Activated CD4-positive, alpha-beta T cell treated with anti-CD3 and anti-CD28 coated beads for 36 hours (primary cell): ENCODE data around the gene LRRC8D. TPM values are rescaled to one million over a fixed set of nuclear protein-coding genes. Genes with fewer than 3 reads are reported as not detected.
"Not testable (repeated sequence)": the region's sequence is repeated elsewhere in the genome, so short reads cannot be mapped to it uniquely, and the experiment has no call there.

Experiments used
- ATAC-seq: fragments of 200-7000 bp; cut with Tn5 transposase; one replicate; pipeline ENCODE4 v1.10.0; 2021; ENCODE audit warnings: mild to moderate bottlenecking, moderate library complexity
- CTCF ChIA-PET: fragments of 350-600 bp; sonication (Branson Sonifier 250); formaldehyde crosslinking; loops from one replicate; lab custom pipeline; 2021; ENCODE audit warnings: antibody characterized with exemption; lab: Charles Lee
- POLR2A ChIA-PET: fragments of 350-600 bp; sonication (Branson Sonifier 250); formaldehyde crosslinking; loops from one replicate; lab custom pipeline; 2021; ENCODE audit warnings: antibody characterized with exemption, inconsistent platforms; lab: Charles Lee
- DNase-seq: peaks from one replicate; pipeline ENCODE4 v3.0.0-alpha.2; 2020
- H3K27ac Mint-ChIP-seq: one replicate; pipeline ENCODE4 v1.8.0; 2021; ENCODE audit warnings: mixed read lengths
- H3K27me3 Mint-ChIP-seq: one replicate; pipeline ENCODE4 v1.8.0; 2021; ENCODE audit warnings: mixed read lengths
- H3K36me3 Mint-ChIP-seq: one replicate; pipeline ENCODE4 v1.8.0; 2021; ENCODE audit warnings: low read depth, mixed read lengths
- H3K4me1 Mint-ChIP-seq: one replicate; pipeline ENCODE4 v1.8.0; 2021; ENCODE audit warnings: mixed read lengths
- H3K4me3 Mint-ChIP-seq: one replicate; pipeline ENCODE4 v1.8.0; 2021; ENCODE audit warnings: mild to moderate bottlenecking, moderate library complexity, mixed read lengths
- H3K9me3 Mint-ChIP-seq: one replicate; pipeline ENCODE4 v1.8.0; 2021; ENCODE audit warnings: low read depth, mixed read lengths
- intact Hi-C, 2 experiments: fragments of 100-400 bp; cut with DNase I in 1 of 2; cut with micrococcal nuclease in 1 of 2; formaldehyde crosslinking; loops; one replicate each; pipeline versions ENCODE4 v1.14.2 to v1.15.1; 2022 to 2024; cut with DNase I, micrococcal nuclease
- total RNA-seq, 2 experiments: library from RNA; stranded (reverse); gene quantifications; one replicate each; pipeline ENCODE4 v1.2.3, GENCODE V29; 2021

LRRC8D gene
- total RNA-seq: 10 to 100 TPM; 24.3 to 30.0 TPM

GRCh38 chr1:89820422-89821321, at the start of gene LRRC8D:
LRRC8D (plus strand) TSS chr1:89821032; CDS start chr1:89933069, 112,037 bp downstream.
- Mint-ChIP-seq H3K27ac (peak within 1 kb of the TSS; percentile 69), H3K4me1 (peaks cover 34% of the 10 kb centered on the region), H3K27me3 (no peaks in the 10 kb centered on the region), H3K36me3 (peaks cover 6% of the 10 kb centered on the region), H3K4me3 (peak within 1 kb of the TSS; percentile 82), H3K9me3 (no peaks in the 10 kb centered on the region)
- ChIA-PET POLR2A (interaction anchor here (0.8 to 1.1 kb wide), 2 partner anchors 23 to 913 kb away, joined by 3 to 5 read pairs; no protein-coding TSS in a partner anchor), CTCF (interaction anchor here (0.7 to 2.1 kb wide), 6 partner anchors 15 to 186 kb away, joined by 3 to 12 read pairs (median 3); no protein-coding TSS in a partner anchor)
- ATAC-seq (peak; percentile 84), DNase-seq (peak; percentile 83)
- intact Hi-C loops: loop anchor here (1.0 to 5.0 kb wide), 6 partner anchors 23 to 187 kb away; partner anchors contain the start of genes ZNF326 (in 2 of the 2) and LRRC8C (in 1 of the 2)

- ATAC-seq (no peak), DNase-seq (no peak)
- ChIA-PET POLR2A (no interaction called here), CTCF (interaction anchor here (0.6 to 6.3 kb wide), 5 partner anchors 9 to 729 kb away, joined by 3 to 30 read pairs (median 3); no protein-coding TSS in a partner anchor)
- intact Hi-C loops: no loop called here
- H3K9me3 Mint-ChIP-seq: no peaks in the 10 kb centered on the region
- no peak overlapping the region for H3K4me3 Mint-ChIP-seq
- H3K27me3 Mint-ChIP-seq: no peaks in the 10 kb centered on the region
- peaks cover 8% of the 10 kb centered on the region for H3K4me1 Mint-ChIP-seq
- no peaks in the 10 kb centered on the region for H3K36me3 Mint-ChIP-seq
- no peak overlapping the region for H3K27ac Mint-ChIP-seq
These were observed 48.8 kb upstream of the LRRC8D start for GRCh38 chr1:89771991-89772560.

DNA sequence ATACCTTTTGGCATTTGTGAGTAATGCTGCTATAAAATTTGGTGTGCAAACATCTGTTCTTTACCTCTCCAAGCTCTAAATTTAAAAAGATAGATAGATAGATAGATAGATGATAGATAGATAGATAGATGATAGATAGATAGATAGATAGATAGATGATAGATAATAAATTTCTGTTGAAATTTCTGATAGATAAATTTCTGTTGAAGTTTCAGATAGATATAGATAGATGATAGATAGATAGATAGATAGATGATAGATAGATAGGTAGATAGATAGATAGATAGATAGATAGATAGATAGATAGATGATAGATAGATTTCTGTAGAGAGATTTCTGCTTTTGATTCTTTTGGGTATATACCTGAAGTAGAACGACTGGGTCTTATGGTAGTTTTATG, 44.7 kb upstream of the LRRC8D start:
- intact Hi-C loops, H3K27me3 Mint-ChIP-seq, POLR2A ChIA-PET, H3K36me3 Mint-ChIP-seq, H3K4me3 Mint-ChIP-seq, DNase-seq, H3K9me3 Mint-ChIP-seq, ATAC-seq, H3K27ac Mint-ChIP-seq: not testable (repeated sequence)
- CTCF ChIA-PET: interaction anchor here (6.3 kb wide), 1 partner anchor 13 kb away, joined by 30 read pairs; no protein-coding TSS in a partner anchor
- peaks cover 31% of the 10 kb centered on the region for H3K4me1 Mint-ChIP-seq

DNA sequence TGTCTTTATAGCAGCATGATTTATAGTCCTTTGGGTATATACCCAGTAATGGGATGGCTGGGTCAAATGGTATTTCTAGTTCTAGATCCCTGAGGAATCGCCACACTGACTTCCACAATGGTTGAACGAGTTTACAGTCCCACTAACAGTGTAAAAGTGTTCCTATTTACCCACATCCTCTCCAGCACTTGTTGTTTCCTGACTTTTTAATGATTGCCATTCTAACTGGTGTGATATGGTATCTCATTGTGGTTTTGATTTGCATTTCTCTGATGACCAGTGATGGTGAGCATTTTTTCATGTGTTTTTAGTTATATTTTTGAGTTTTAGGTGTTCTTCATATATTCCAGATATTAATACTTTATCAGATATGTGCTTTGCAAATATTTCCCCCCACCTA, 43.6 kb upstream of the LRRC8D start:
- CTCF ChIA-PET: not testable (repeated sequence)

GRCh38 chr1:89779151-89779940, 41.5 kb upstream of the LRRC8D start:
- Mint-ChIP-seq H3K9me3 (no peaks in the 10 kb centered on the region), H3K4me3 (no peak overlapping the region), H3K4me1 (peaks cover 47% of the 10 kb centered on the region), H3K36me3 (no peaks in the 10 kb centered on the region), H3K27ac (peak overlapping the region; percentile 81), H3K27me3 (no peaks in the 10 kb centered on the region)
- ChIA-PET POLR2A (no interaction called here), CTCF (interaction anchor here (1.2 to 3.5 kb wide), 5 partner anchors 8 to 210 kb away, joined by 3 to 32 read pairs (median 12); no protein-coding TSS in a partner anchor)
- intact Hi-C loops: no loop called here
- peak; percentile 50 for DNase-seq
- no peak for ATAC-seq

More for the DNA sequence above, 43.6 kb upstream of the LRRC8D start:
- H3K4me3 Mint-ChIP-seq, ATAC-seq, H3K36me3 Mint-ChIP-seq, POLR2A ChIA-PET, H3K9me3 Mint-ChIP-seq, H3K27me3 Mint-ChIP-seq, H3K27ac Mint-ChIP-seq, intact Hi-C loops, DNase-seq: not testable (repeated sequence)
- peaks cover 43% of the 10 kb centered on the region for H3K4me1 Mint-ChIP-seq

DNA sequence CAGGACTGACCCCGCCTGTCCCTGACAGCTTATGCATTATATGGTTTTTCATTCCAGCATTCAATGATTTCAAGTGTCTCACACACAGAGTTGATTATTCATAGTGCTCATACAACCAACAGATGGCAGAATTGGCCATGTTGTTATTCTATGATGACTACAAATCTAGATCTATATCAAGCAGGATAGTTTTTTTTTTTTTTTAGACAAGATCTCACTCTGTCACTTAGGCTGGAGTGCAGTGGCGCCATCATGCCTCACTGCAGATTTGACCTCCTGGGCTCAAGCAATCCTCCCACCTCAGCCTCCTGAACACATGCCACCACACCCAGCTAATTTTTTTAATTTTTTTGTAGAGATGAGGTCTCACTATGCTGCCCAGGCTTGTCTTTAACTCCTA, 40.1 kb upstream of the LRRC8D start:
- Mint-ChIP-seq H3K36me3 (no peaks in the 10 kb centered on the region), H3K27ac (peak overlapping the region; percentile 86), H3K4me3 (peak overlapping the region; percentile 48), H3K9me3 (no peaks in the 10 kb centered on the region), H3K4me1 (peaks cover 44% of the 10 kb centered on the region), H3K27me3 (no peaks in the 10 kb centered on the region)
- ChIA-PET POLR2A (interaction anchor here (0.6 to 1.5 kb wide), 12 partner anchors 18 to 244 kb away, joined by 3 to 12 read pairs (median 4); no protein-coding TSS in a partner anchor), CTCF (interaction anchor here (0.6 to 3.5 kb wide), 24 partner anchors 9 to 759 kb away, joined by 3 to 32 read pairs (median 4); no protein-coding TSS in a partner anchor)
- intact Hi-C loops: loop anchor here (1.0 to 5.0 kb wide), 12 partner anchors 40 to 256 kb away; partner anchors contain the start of genes LRRC8C (in 2 of the 2), LRRC8D (in 2 of the 2), ZNF326 (in 2 of the 2) and LRRC8B (in 1 of the 2)
- DNase-seq (peak; percentile 59), ATAC-seq (peak; percentile 73)

DNA sequence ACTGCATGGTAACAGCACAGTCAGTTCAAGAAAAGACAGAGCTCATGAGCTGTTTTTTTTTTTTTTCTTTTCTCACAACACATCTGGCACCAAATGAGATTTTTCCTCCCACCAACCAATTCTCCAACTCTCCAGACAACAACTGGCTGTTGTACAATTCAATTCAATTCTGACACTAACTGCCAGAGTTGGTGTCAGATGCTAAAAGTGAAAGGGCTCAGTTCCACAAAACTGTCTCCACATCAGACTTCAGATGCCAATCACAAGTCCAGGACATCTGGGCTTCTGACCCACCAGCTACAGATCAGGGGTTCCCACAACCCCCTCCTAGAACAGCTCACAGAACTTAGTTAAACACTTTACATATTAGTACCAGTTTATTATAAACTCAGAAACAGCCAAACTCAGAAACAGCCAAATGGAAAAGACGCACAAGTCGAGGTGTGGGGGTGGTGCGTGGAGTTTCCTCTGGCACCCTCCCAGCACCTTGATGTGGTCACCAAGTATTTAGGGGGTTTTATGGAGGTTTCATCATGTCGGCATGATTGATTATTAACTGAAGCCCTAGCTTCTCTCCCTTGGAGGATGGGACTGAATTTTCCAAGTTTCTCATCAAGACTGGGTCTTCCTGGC, 39.2 kb upstream of the LRRC8D start:
- Mint-ChIP-seq H3K27ac (peak overlapping the region; percentile 86), H3K36me3 (no peaks in the 10 kb centered on the region), H3K27me3 (no peaks in the 10 kb centered on the region), H3K4me1 (peaks cover 39% of the 10 kb centered on the region), H3K4me3 (peak overlapping the region; percentile 48), H3K9me3 (no peaks in the 10 kb centered on the region)
- CTCF ChIA-PET: interaction anchor here (0.6 to 3.5 kb wide), 32 partner anchors 9 to 760 kb away, joined by 3 to 32 read pairs (median 4); partner anchors contain the start of gene LRRC8C
- peak; percentile 68 for ATAC-seq
- DNase-seq: peak; percentile 87
- intact Hi-C loops: loop anchor here (1.0 to 5.0 kb wide), 11 partner anchors 39 to 257 kb away; partner anchors contain the start of genes LRRC8D (in 2 of the 2), ZNF326 (in 2 of the 2), LRRC8B (in 1 of the 2) and LRRC8C (in 1 of the 2)
- POLR2A ChIA-PET: interaction anchor here (0.6 to 1.5 kb wide), 15 partner anchors 19 to 245 kb away, joined by 3 to 12 read pairs (median 4); no protein-coding TSS in a partner anchor

GRCh38 chr1:89786628-89787214, 34.1 kb upstream of the LRRC8D start:
- no peaks in the 10 kb centered on the region for H3K27me3 Mint-ChIP-seq
- POLR2A ChIA-PET: no interaction called here
- H3K9me3 Mint-ChIP-seq: no peaks in the 10 kb centered on the region
- no peak overlapping the region for H3K27ac Mint-ChIP-seq
- no peaks in the 10 kb centered on the region for H3K36me3 Mint-ChIP-seq
- no peak overlapping the region for H3K4me3 Mint-ChIP-seq
- DNase-seq (no peak), ATAC-seq (no peak)
- H3K4me1 Mint-ChIP-seq: peaks cover 9% of the 10 kb centered on the region
- CTCF ChIA-PET: no interaction called here
- intact Hi-C loops: no loop called here

DNA sequence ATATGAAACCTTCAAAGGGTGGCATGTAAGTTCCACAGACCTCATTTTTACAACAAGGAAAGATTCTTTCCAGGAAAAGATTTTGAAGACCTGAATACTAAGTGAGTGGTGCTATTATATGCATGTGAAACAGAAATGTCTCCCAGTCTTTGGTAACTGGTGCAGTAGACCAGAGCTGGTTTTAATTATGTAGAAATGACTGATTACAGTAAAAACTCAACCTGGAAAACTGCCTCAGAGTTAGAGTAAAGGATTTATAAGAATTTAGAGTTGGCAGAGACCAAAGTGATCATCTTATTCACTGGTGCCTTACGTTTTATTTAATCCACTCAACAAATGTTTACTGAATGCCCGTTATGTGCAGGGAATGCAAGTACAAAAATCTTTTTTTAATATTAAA, 30.2 kb upstream of the LRRC8D start:
- ChIA-PET CTCF (interaction anchor here (1.2 to 1.7 kb wide), 2 partner anchors 9 to 96 kb away, joined by 3 to 8 read pairs; no protein-coding TSS in a partner anchor), POLR2A (no interaction called here)
- DNase-seq: no peak
- H3K27me3 Mint-ChIP-seq: no peaks in the 10 kb centered on the region
- no peaks in the 10 kb centered on the region for H3K9me3 Mint-ChIP-seq
- no peaks in the 10 kb centered on the region for H3K4me1 Mint-ChIP-seq
- intact Hi-C loops: no loop called here
- H3K27ac Mint-ChIP-seq: no peak overlapping the region
- no peak for ATAC-seq
- no peak overlapping the region for H3K4me3 Mint-ChIP-seq
- H3K36me3 Mint-ChIP-seq: no peaks in the 10 kb centered on the region
